ENCODE data around the gene SYNJ2.

SYNJ2 gene

DNA sequence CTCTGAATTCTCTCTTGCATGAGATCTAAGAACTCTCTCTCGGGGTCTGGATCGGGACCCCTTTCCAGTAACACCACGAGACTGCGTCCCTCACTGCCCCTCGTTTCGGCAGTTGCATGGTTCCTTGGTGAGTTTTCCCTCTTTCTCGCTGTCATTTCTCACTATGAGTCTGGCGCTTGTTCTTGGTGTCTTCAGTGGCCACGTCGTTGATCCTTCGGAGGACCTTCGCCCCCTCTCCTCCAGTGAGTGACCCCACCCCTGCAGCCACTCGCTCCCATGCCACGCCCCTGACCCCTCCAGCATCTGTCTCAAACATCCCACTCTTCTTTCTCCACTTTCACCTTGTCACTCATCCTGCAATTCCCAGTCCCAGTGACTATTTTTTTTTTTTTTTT lies 23.0 kb downstream of the SYNJ2 start:
- H3K36me3 ChIP-seq (ENCODE audit: control insufficient read depth in 2 of 2, insufficient read depth in 2 of 2, low read length in 2 of 2), result no peaks in the 10 kb centered on the region
- no peaks in the 10 kb centered on the region for H3K9me3 ChIP-seq (ENCODE audit: control insufficient read depth in 2 of 2, low read length in 2 of 2)
- H3K27me3 ChIP-seq (ENCODE audit: control insufficient read depth in 2 of 2, insufficient read depth in 2 of 2, low read length in 2 of 2), result no peaks in the 10 kb centered on the region
- H3K4me3 ChIP-seq (ENCODE audit: low read length in 2 of 2), result no peak overlapping the region
- peaks cover 32 to 36% of the 10 kb centered on the region in 2 donors for H3K4me1 ChIP-seq (ENCODE audit: control insufficient read depth in 2 of 2, insufficient read depth in 2 of 2, low read length in 2 of 2)
- H3K9ac ChIP-seq (ENCODE audit: low read depth in 1 of 2, low read length in 2 of 2), result no peak overlapping the region
- H3K27ac ChIP-seq (ENCODE audit: low read depth in 2 of 2, low read length in 2 of 2), result peak overlapping the region in 1 of 2 donors; percentile 82

GRCh38 chr6:158005626-158006180 lies 24.0 kb downstream of the SYNJ2 start:
- no peaks in the 10 kb centered on the region for H3K9me3 ChIP-seq (ENCODE audit: control insufficient read depth in 2 of 2, low read length in 2 of 2)
- peaks cover 33 to 37% of the 10 kb centered on the region in 2 donors for H3K4me1 ChIP-seq (ENCODE audit: control insufficient read depth in 2 of 2, insufficient read depth in 2 of 2, low read length in 2 of 2)
- H3K36me3 ChIP-seq (ENCODE audit: control insufficient read depth in 2 of 2, insufficient read depth in 2 of 2, low read length in 2 of 2), result no peaks in the 10 kb centered on the region
- H3K9ac ChIP-seq (ENCODE audit: low read depth in 1 of 2, low read length in 2 of 2), result no peak overlapping the region
- no peaks in the 10 kb centered on the region for H3K27me3 ChIP-seq (ENCODE audit: control insufficient read depth in 2 of 2, insufficient read depth in 2 of 2, low read length in 2 of 2)
- no peak overlapping the region for H3K4me3 ChIP-seq (ENCODE audit: low read length in 2 of 2)
- no peak overlapping the region for H3K27ac ChIP-seq (ENCODE audit: low read depth in 2 of 2, low read length in 2 of 2)

DNA sequence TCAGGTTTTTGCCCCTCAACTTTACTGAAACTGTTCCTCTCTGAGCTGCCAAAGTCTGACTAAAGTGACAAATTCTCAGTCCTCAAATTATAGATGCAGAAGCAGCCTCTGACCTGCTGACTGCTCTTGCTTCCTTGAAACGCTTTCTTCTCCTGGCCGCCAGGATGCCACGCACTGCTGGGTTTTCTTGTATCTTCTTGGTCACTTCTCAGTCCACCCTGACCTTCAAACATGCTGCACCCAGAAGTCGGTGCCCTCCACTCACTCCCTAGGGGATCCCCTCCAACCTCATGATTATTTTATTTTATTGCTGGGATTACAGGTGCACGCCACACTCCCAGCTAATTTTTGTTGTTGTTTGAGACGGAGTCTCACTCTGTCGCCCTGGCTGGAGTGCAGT lies 24.7 kb downstream of the SYNJ2 start:
- Histone ChIP-seq H3K27me3 (ENCODE audit: control insufficient read depth in 2 of 2, insufficient read depth in 2 of 2, low read length in 2 of 2) (no peaks in the 10 kb centered on the region), H3K9ac (ENCODE audit: low read depth in 1 of 2, low read length in 2 of 2) (no peak overlapping the region), H3K9me3 (ENCODE audit: control insufficient read depth in 2 of 2, low read length in 2 of 2) (no peaks in the 10 kb centered on the region), H3K4me1 (ENCODE audit: control insufficient read depth in 2 of 2, insufficient read depth in 2 of 2, low read length in 2 of 2) (peaks cover 33 to 37% of the 10 kb centered on the region in 2 donors), H3K27ac (ENCODE audit: low read depth in 2 of 2, low read length in 2 of 2) (no peak overlapping the region), H3K36me3 (ENCODE audit: control insufficient read depth in 2 of 2, insufficient read depth in 2 of 2, low read length in 2 of 2) (no peaks in the 10 kb centered on the region), H3K4me3 (ENCODE audit: low read length in 2 of 2) (no peak overlapping the region)

DNA sequence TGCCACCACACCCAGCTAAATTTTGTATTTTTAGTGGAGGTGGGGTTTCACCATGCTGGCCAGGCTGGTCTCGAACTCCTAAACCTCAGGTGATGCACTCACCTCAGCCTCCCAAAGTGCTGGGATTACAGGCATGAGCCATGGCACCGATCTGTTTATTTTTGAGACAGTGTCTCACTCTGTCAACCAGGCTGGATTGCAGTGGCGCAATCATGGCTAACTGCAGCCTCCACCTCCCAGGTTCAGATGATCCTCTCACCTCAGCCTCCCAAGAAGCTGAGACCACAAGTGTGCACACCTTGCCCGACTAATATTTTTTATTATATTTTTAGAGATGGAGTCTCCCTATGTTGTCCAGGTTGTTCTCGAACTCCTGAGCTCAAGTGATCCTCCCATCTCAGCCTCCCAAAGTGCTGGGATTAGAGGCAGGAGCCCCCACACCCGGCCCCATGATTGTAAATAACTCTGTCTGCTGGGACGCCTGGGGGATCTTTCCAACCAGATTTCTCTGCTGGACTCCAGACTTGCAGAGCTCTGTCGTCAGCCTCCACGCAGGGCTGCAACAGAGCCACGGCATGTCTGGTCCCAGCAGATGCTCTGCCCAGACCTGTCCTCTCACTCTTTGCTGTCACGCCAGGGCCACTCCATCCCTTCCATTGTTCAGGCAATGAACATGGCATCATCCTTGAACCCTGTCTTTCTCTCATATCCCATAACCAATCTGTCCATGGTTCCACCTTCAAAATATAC lies 25.3 kb downstream of the SYNJ2 start:
- Histone ChIP-seq H3K27me3 (ENCODE audit: control insufficient read depth in 2 of 2, insufficient read depth in 2 of 2, low read length in 2 of 2) (no peaks in the 10 kb centered on the region), H3K27ac (ENCODE audit: low read depth in 2 of 2, low read length in 2 of 2) (no peak overlapping the region), H3K4me1 (ENCODE audit: control insufficient read depth in 2 of 2, insufficient read depth in 2 of 2, low read length in 2 of 2) (peaks cover 31 to 34% of the 10 kb centered on the region in 2 donors), H3K9me3 (ENCODE audit: control insufficient read depth in 2 of 2, low read length in 2 of 2) (no peaks in the 10 kb centered on the region), H3K36me3 (ENCODE audit: control insufficient read depth in 2 of 2, insufficient read depth in 2 of 2, low read length in 2 of 2) (no peaks in the 10 kb centered on the region), H3K9ac (ENCODE audit: low read depth in 1 of 2, low read length in 2 of 2) (no peak overlapping the region), H3K4me3 (ENCODE audit: low read length in 2 of 2) (no peak overlapping the region)

DNA sequence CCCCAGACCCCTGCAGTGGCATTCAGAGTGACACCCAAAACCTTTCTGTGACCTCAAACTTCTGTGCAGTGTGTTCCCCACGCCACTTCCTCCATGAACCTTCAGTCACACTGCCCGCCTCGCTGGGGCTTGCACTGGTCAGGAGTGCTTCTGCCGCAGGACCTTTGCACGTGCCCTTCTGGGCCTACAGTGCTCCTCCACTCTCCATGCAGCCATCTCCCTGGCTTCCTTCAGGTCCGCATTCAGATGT lies 27.1 kb downstream of the SYNJ2 start:
- no peak overlapping the region for H3K9ac ChIP-seq (ENCODE audit: low read depth in 1 of 2, low read length in 2 of 2)
- no peaks in the 10 kb centered on the region for H3K36me3 ChIP-seq (ENCODE audit: control insufficient read depth in 2 of 2, insufficient read depth in 2 of 2, low read length in 2 of 2)
- H3K27me3 ChIP-seq (ENCODE audit: control insufficient read depth in 2 of 2, insufficient read depth in 2 of 2, low read length in 2 of 2), result no peaks in the 10 kb centered on the region
- H3K27ac ChIP-seq (ENCODE audit: low read depth in 2 of 2, low read length in 2 of 2), result no peak overlapping the region
- H3K9me3 ChIP-seq (ENCODE audit: control insufficient read depth in 2 of 2, low read length in 2 of 2), result no peaks in the 10 kb centered on the region
- H3K4me3 ChIP-seq (ENCODE audit: low read length in 2 of 2), result no peak overlapping the region
- peaks cover 13 to 16% of the 10 kb centered on the region in 2 donors for H3K4me1 ChIP-seq (ENCODE audit: control insufficient read depth in 2 of 2, insufficient read depth in 2 of 2, low read length in 2 of 2)

- Histone ChIP-seq H3K36me3 (ENCODE audit: control insufficient read depth in 2 of 2, insufficient read depth in 2 of 2, low read length in 2 of 2) (no peaks in the 10 kb centered on the region), H3K9me3 (ENCODE audit: control insufficient read depth in 2 of 2, low read length in 2 of 2) (no peaks in the 10 kb centered on the region), H3K4me1 (ENCODE audit: control insufficient read depth in 2 of 2, insufficient read depth in 2 of 2, low read length in 2 of 2) (peaks cover 8 to 11% of the 10 kb centered on the region in 2 donors), H3K9ac (ENCODE audit: low read depth in 1 of 2, low read length in 2 of 2) (no peak overlapping the region), H3K27me3 (ENCODE audit: control insufficient read depth in 2 of 2, insufficient read depth in 2 of 2, low read length in 2 of 2) (no peaks in the 10 kb centered on the region), H3K27ac (ENCODE audit: low read depth in 2 of 2, low read length in 2 of 2) (peak overlapping the region; percentile 11 to 35), H3K4me3 (ENCODE audit: low read length in 2 of 2) (no peak overlapping the region)
These were observed 27.6 kb downstream of the SYNJ2 start for GRCh38 chr6:158009114-158009891.

GRCh38 chr6:158009935-158010585 lies 28.4 kb downstream of the SYNJ2 start:
- Histone ChIP-seq H3K4me1 (ENCODE audit: control insufficient read depth in 2 of 2, insufficient read depth in 2 of 2, low read length in 2 of 2) (peaks cover 5 to 6% of the 10 kb centered on the region in 2 donors), H3K9ac (ENCODE audit: low read depth in 1 of 2, low read length in 2 of 2) (no peak overlapping the region), H3K9me3 (ENCODE audit: control insufficient read depth in 2 of 2, low read length in 2 of 2) (no peaks in the 10 kb centered on the region), H3K27ac (ENCODE audit: low read depth in 2 of 2, low read length in 2 of 2) (peak overlapping the region in 1 of 2 donors; percentile 35), H3K4me3 (ENCODE audit: low read length in 2 of 2) (no peak overlapping the region), H3K36me3 (ENCODE audit: control insufficient read depth in 2 of 2, insufficient read depth in 2 of 2, low read length in 2 of 2) (no peaks in the 10 kb centered on the region), H3K27me3 (ENCODE audit: control insufficient read depth in 2 of 2, insufficient read depth in 2 of 2, low read length in 2 of 2) (no peaks in the 10 kb centered on the region)

DNA sequence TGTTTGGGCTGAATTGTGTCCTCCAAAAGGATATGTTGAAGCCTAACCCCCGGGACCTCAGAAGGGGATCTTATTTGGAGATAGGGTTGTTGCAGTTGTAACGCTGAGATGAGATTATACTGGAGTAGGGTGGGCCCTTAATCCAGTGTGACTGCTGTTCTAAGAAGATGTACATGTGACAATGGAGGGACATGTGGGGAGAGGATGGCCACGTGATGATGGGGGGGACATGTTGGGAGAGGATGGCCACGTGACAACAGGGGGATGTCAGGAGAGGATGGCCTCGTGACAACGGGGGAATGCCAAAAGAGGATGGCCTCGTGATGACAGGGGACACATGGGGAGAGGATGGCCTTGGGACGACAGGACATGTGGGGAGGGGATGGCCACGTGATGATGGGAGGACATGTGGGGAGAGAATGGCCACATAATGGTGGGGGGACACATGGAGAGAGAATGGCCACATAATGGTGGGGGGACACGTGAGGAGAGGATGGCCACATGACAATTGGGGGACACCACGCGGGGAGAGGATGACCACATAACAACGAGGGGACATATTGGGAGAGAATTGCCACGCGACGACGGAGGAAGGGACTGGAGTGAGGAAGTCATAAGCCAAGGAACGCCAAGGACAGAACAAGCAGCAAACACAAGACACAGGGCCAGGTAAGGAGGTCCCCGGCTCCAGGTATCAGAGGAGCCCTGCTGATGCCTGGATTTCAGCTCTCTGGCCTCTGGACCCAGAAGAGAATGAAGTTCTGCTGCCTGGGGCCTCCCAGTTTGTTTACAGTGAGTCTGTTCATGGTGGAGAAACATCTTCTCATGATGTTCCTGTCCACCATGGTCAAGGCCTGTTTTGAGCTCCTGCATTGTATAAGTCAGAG lies 29.2 kb downstream of the SYNJ2 start:
- H3K4me1 ChIP-seq (ENCODE audit: control insufficient read depth in 2 of 2, insufficient read depth in 2 of 2, low read length in 2 of 2), result peaks cover 5 to 6% of the 10 kb centered on the region in 2 donors
- H3K27ac ChIP-seq (ENCODE audit: low read depth in 2 of 2, low read length in 2 of 2), result no peak overlapping the region
- H3K9ac ChIP-seq (ENCODE audit: low read depth in 1 of 2, low read length in 2 of 2), result no peak overlapping the region
- H3K4me3 ChIP-seq (ENCODE audit: low read length in 2 of 2), result no peak overlapping the region
- H3K27me3 ChIP-seq (ENCODE audit: control insufficient read depth in 2 of 2, insufficient read depth in 2 of 2, low read length in 2 of 2), result no peaks in the 10 kb centered on the region
- no peaks in the 10 kb centered on the region for H3K9me3 ChIP-seq (ENCODE audit: control insufficient read depth in 2 of 2, low read length in 2 of 2)
- H3K36me3 ChIP-seq (ENCODE audit: control insufficient read depth in 2 of 2, insufficient read depth in 2 of 2, low read length in 2 of 2), result no peaks in the 10 kb centered on the region

- H3K4me1 ChIP-seq (ENCODE audit: control insufficient read depth in 2 of 2, insufficient read depth in 2 of 2, low read length in 2 of 2), result peaks cover 5 to 6% of the 10 kb centered on the region in 2 donors
- no peaks in the 10 kb centered on the region for H3K9me3 ChIP-seq (ENCODE audit: control insufficient read depth in 2 of 2, low read length in 2 of 2)
- no peak overlapping the region for H3K4me3 ChIP-seq (ENCODE audit: low read length in 2 of 2)
- H3K36me3 ChIP-seq (ENCODE audit: control insufficient read depth in 2 of 2, insufficient read depth in 2 of 2, low read length in 2 of 2), result no peaks in the 10 kb centered on the region
- H3K27me3 ChIP-seq (ENCODE audit: control insufficient read depth in 2 of 2, insufficient read depth in 2 of 2, low read length in 2 of 2), result no peaks in the 10 kb centered on the region
- no peak overlapping the region for H3K9ac ChIP-seq (ENCODE audit: low read depth in 1 of 2, low read length in 2 of 2)
- H3K27ac ChIP-seq (ENCODE audit: low read depth in 2 of 2, low read length in 2 of 2), result no peak overlapping the region
These were observed 29.8 kb downstream of the SYNJ2 start for GRCh38 chr6:158011478-158011920.

Measured in mucosa of rectum (tissue), 2 donors.